RWPE1 (cell line): ENCODE data around the gene DLST.

Experiments used
- CTCF ChIA-PET: fragments of 350-600 bp; sonication (Branson Sonifier 250); formaldehyde crosslinking; extraction: SDS; loops from one replicate; lab custom pipeline; 2021; lab: Yijun Ruan, JAX
- POLR2A ChIA-PET: fragments of 400-600 bp; formaldehyde crosslinking; extraction: SDS; loops from one replicate; lab custom pipeline; 2020; ENCODE audit warnings: antibody characterized with exemption; ENCODE audit not compliant: low non-redundant PET; lab: Yijun Ruan, JAX
- DNase-seq: peaks from one replicate; pipeline ENCODE4 v3.0.0; 2012; ENCODE audit warnings: low spot score
- H3K27ac ChIP-seq: fragments of 450-650 bp; 2 replicates; pipeline ENCODE4 v1.5.1; 2017
- CTCF ChIP-seq: fragments of 450-650 bp; conservative IDR thresholded peaks from 2 replicates; pipeline ENCODE4 v1.5.1; 2017; ENCODE audit warnings: low read depth, mild to moderate bottlenecking

Gene DLST

GRCh38 chr14:74917178-74917543 lies 35.4 kb downstream of the DLST start:
- ChIA-PET CTCF (interaction anchor here (0.9 kb wide), 1 partner anchor 11 kb away, joined by 10 read pairs; no protein-coding TSS in a partner anchor), POLR2A (no interaction called here)
- no peak for DNase-seq
- TF ChIP-seq CTCF = no peak
- peak overlapping the region; percentile 49 for H3K27ac ChIP-seq

DNA sequence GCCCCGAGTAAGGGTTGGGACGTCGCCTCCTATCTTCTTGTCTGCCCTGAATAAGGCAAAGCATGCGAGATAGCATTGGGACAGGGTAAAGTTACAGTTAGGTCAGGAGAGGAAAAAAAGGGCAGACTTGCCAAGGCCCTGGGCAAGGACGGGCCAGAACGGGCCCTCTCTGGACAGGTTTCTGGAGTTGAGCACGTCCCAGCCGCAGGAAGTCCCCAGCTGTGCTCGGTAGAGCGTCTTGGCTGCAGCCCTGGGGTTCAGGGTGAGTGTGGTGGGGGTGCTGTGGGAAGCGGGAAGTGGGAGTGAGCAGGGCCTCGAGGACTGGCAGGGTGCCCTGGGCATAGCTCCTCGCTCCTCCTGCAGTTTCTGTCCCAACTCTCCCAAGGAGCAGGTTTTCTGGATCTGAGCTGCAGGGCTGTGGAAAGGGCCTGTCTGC lies 35.9 kb downstream of the DLST start:
- ChIA-PET POLR2A (no interaction called here), CTCF (interaction anchor here (0.6 to 0.9 kb wide), 3 partner anchors 12 to 171 kb away, joined by 4 to 10 read pairs (median 4); no protein-coding TSS in a partner anchor)
- peak overlapping the region; percentile 49 for H3K27ac ChIP-seq
- TF ChIP-seq CTCF = no peak
- DNase-seq = no peak

- no peak for TF ChIP-seq CTCF
- DNase-seq = no peak
- peak overlapping the region; percentile 49 for H3K27ac ChIP-seq
- POLR2A ChIA-PET = no interaction called here
- CTCF ChIA-PET = interaction anchor here (0.8 kb wide), 1 partner anchor 170 kb away, joined by 4 read pairs; no protein-coding TSS in a partner anchor
Measured at GRCh38 chr14:74918380-74918779, 36.7 kb downstream of the DLST start.

GRCh38 chr14:74919421-74920165 lies 37.9 kb downstream of the DLST start:
- no peak for TF ChIP-seq CTCF
- DNase-seq = no peak
- CTCF ChIA-PET = no interaction called here
- no peak overlapping the region for H3K27ac ChIP-seq
- POLR2A ChIA-PET = no interaction called here

GRCh38 chr14:74920281-74920680 lies 38.6 kb downstream of the DLST start:
- POLR2A ChIA-PET = no interaction called here

More at GRCh38 chr14:74920281-74920680, 38.6 kb downstream of the DLST start:
- TF ChIP-seq CTCF = no peak
- no peak overlapping the region for H3K27ac ChIP-seq
- no peak for DNase-seq
- CTCF ChIA-PET = interaction anchor here (0.7 to 1.2 kb wide), 2 partner anchors 8 to 104 kb away, joined by 3 to 6 read pairs; no protein-coding TSS in a partner anchor
